ENCODE data around the gene G6PC2.

G6PC2 gene

DNA sequence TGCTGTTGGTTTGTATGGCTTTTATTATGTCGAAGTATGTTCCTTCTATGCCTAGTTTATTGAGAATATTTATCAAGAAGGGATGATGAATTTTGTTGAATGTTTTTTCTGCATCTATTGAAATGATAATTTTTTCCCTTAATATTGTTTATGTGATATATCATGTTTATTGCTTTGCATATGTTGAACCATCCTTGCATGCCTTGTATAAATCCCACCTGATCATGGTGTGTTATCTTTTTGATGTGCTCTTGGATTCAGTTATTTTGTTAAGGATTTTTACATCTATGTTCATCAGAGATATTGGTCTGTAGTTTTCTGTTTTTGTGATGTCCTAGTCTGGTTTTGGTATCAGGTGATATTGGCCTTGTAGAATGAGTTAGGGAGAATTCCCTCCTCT is 50.8 kb downstream of the G6PC2 start:
- H3K27me3 ChIP-seq (ENCODE audit: insufficient read depth, low read length, poor library complexity), result no peaks in the 10 kb centered on the region
- H3K4me2 ChIP-seq (ENCODE audit: low read length), result no peak overlapping the region
- H3K56ac ChIP-seq (ENCODE audit: low read length), result no peak overlapping the region
- no peak overlapping the region for H3K27ac ChIP-seq (ENCODE audit: low read depth, low read length)
- no peak overlapping the region for H3K9ac ChIP-seq (ENCODE audit: low read length)
- no peak overlapping the region for H2BK15ac ChIP-seq (replicated peaks; ENCODE audit: low read depth)
- H4K5ac ChIP-seq (ENCODE audit: low read length), result no peak overlapping the region
- H3K4me3 ChIP-seq (ENCODE audit: low read length), result no peak overlapping the region
- H3K23ac ChIP-seq (ENCODE audit: low read length), result no peak overlapping the region
- DNase-seq, result no peak
- H3K79me2 ChIP-seq (ENCODE audit: control insufficient read depth, insufficient read depth, low read length), result no peaks in the 10 kb centered on the region
- H2BK120ac ChIP-seq (ENCODE audit: low read depth, low read length), result no peak overlapping the region
- H3K4ac ChIP-seq (ENCODE audit: low read depth, low read length), result no peak overlapping the region
- H4K8ac ChIP-seq (ENCODE audit: low read depth, low read length), result no peak overlapping the region
- WGBS (ENCODE audit: extremely low coverage, insufficient coverage, low lambda C conversion rate), result no CpG with 5 or more reads among the region's 1 CpG
- no peaks in the 10 kb centered on the region for H3K79me1 ChIP-seq (ENCODE audit: low read length)
- no peak overlapping the region for H2BK5ac ChIP-seq (ENCODE audit: low read length)
- no peak overlapping the region for H3K18ac ChIP-seq (ENCODE audit: low read length)
- H3K4me1 ChIP-seq (ENCODE audit: control insufficient read depth, low read depth, low read length), result no peaks in the 10 kb centered on the region
- H2AK5ac ChIP-seq (ENCODE audit: low read length), result no peak overlapping the region
- H3K36me3 ChIP-seq (ENCODE audit: control insufficient read depth, insufficient read depth, low read length), result no peaks in the 10 kb centered on the region

DNA sequence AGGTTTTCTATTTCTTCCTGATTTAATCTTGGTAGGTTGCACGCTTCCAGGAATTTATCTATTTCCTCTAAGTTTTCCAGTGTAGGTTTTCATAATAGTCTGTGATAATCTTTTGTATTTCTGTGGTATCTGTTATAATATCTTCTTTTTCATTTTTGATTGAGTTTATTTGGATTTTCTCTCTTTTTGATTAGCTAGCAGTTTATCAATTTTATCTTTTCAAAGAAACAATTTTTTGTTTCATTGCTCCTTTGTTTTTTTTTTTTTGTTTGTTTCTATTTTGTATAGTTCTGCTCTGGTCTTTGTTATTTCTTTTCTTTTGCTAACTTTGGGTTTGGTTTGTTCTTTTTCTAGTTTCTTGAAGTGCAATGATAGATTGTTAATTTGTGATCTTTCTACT is 51.3 kb downstream of the G6PC2 start:
- no CpG with 5 or more reads among the region's 1 CpG for WGBS (ENCODE audit: extremely low coverage, insufficient coverage, low lambda C conversion rate)
- H2BK15ac ChIP-seq (replicated peaks; ENCODE audit: low read depth), result no peak overlapping the region

DNA sequence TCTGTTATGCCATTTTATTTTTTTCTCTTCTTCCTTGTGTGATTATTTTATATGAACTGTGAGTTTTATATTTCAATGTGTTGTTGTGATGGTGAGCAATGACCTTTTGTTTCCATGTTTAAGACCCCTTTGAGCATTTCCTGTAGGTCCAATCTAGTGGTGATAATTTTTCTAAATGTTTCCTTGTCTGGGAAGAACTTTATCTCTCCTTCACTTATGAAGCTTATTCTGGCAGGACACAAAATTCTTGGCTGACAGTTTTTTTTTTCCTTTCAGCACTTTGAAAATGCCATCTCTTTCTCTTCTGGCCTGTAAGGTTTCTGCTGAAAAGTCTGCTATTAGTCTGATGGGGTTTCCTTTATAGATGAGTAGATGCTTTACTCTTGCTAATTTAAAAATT is 53.2 kb downstream of the G6PC2 start:
- H3K4me3 ChIP-seq (ENCODE audit: low read length), result no peak overlapping the region
- no peak overlapping the region for H3K4me2 ChIP-seq (ENCODE audit: low read length)
- no peak overlapping the region for H4K5ac ChIP-seq (ENCODE audit: low read length)

More for the DNA sequence above, 51.3 kb downstream of the G6PC2 start:
- Histone ChIP-seq H4K8ac (ENCODE audit: low read depth, low read length) (no peak overlapping the region), H3K4me2 (ENCODE audit: low read length) (no peak overlapping the region), H3K27me3 (ENCODE audit: insufficient read depth, low read length, poor library complexity) (no peaks in the 10 kb centered on the region), H2AK5ac (ENCODE audit: low read length) (no peak overlapping the region), H3K27ac (ENCODE audit: low read depth, low read length) (no peak overlapping the region), H3K4me1 (ENCODE audit: control insufficient read depth, low read depth, low read length) (no peaks in the 10 kb centered on the region), H2BK5ac (ENCODE audit: low read length) (no peak overlapping the region), H3K56ac (ENCODE audit: low read length) (no peak overlapping the region), H3K9ac (ENCODE audit: low read length) (no peak overlapping the region), H3K36me3 (ENCODE audit: control insufficient read depth, insufficient read depth, low read length) (no peaks in the 10 kb centered on the region), H3K79me1 (ENCODE audit: low read length) (no peaks in the 10 kb centered on the region), H3K4ac (ENCODE audit: low read depth, low read length) (no peak overlapping the region), H3K79me2 (ENCODE audit: control insufficient read depth, insufficient read depth, low read length) (no peaks in the 10 kb centered on the region), H4K5ac (ENCODE audit: low read length) (no peak overlapping the region), H3K18ac (ENCODE audit: low read length) (no peak overlapping the region), H2BK120ac (ENCODE audit: low read depth, low read length) (no peak overlapping the region), H3K23ac (ENCODE audit: low read length) (no peak overlapping the region), H3K4me3 (ENCODE audit: low read length) (no peak overlapping the region)
- no peak for DNase-seq

DNA sequence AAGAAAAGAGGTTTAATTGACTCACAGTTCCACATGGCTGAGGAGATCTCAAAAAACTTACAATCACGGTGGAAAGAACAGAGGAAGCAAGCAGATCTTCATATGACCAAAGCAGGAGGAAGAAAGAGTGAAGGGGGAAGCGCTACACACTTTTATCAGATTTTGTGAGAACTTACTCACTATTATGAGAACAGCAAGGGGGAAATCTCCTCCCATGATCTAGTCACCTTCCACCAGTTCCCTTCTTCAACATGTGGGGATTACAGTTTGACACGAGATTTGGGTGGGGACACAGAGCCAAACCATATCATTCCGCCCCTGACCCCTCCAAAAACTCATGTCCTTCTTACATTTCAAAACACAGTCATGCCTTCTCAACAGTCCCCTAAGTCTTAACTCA is 54.2 kb downstream of the G6PC2 start:
- Histone ChIP-seq H4K8ac (ENCODE audit: low read depth, low read length) (no peak overlapping the region), H3K4me3 (ENCODE audit: low read length) (no peak overlapping the region), H4K5ac (ENCODE audit: low read length) (no peak overlapping the region), H3K4me2 (ENCODE audit: low read length) (no peak overlapping the region), H2AK5ac (ENCODE audit: low read length) (no peak overlapping the region), H3K79me1 (ENCODE audit: low read length) (no peaks in the 10 kb centered on the region), H3K27me3 (ENCODE audit: insufficient read depth, low read length, poor library complexity) (no peaks in the 10 kb centered on the region), H3K36me3 (ENCODE audit: control insufficient read depth, insufficient read depth, low read length) (no peaks in the 10 kb centered on the region), H2BK15ac (replicated peaks; ENCODE audit: low read depth) (no peak overlapping the region), H3K27ac (ENCODE audit: low read depth, low read length) (no peak overlapping the region), H3K4me1 (ENCODE audit: control insufficient read depth, low read depth, low read length) (no peaks in the 10 kb centered on the region), H2BK5ac (ENCODE audit: low read length) (no peak overlapping the region), H3K79me2 (ENCODE audit: control insufficient read depth, insufficient read depth, low read length) (no peaks in the 10 kb centered on the region), H3K18ac (ENCODE audit: low read length) (no peak overlapping the region), H3K23ac (ENCODE audit: low read length) (no peak overlapping the region), H2BK120ac (ENCODE audit: low read depth, low read length) (no peak overlapping the region), H3K4ac (ENCODE audit: low read depth, low read length) (no peak overlapping the region), H3K56ac (ENCODE audit: low read length) (no peak overlapping the region), H3K9ac (ENCODE audit: low read length) (no peak overlapping the region)
- DNase-seq, result no peak
- WGBS (ENCODE audit: extremely low coverage, insufficient coverage, low lambda C conversion rate), result no CpG with 5 or more reads among the region's 4 CpGs

More for the DNA sequence above, 53.2 kb downstream of the G6PC2 start:
- Histone ChIP-seq H3K79me2 (ENCODE audit: control insufficient read depth, insufficient read depth, low read length) (no peaks in the 10 kb centered on the region), H3K18ac (ENCODE audit: low read length) (no peak overlapping the region), H3K4me1 (ENCODE audit: control insufficient read depth, low read depth, low read length) (no peaks in the 10 kb centered on the region), H3K56ac (ENCODE audit: low read length) (no peak overlapping the region), H3K23ac (ENCODE audit: low read length) (no peak overlapping the region), H2AK5ac (ENCODE audit: low read length) (no peak overlapping the region), H2BK120ac (ENCODE audit: low read depth, low read length) (no peak overlapping the region), H2BK15ac (replicated peaks; ENCODE audit: low read depth) (no peak overlapping the region), H3K27me3 (ENCODE audit: insufficient read depth, low read length, poor library complexity) (no peaks in the 10 kb centered on the region), H3K9ac (ENCODE audit: low read length) (no peak overlapping the region), H3K27ac (ENCODE audit: low read depth, low read length) (no peak overlapping the region), H2BK5ac (ENCODE audit: low read length) (no peak overlapping the region), H3K36me3 (ENCODE audit: control insufficient read depth, insufficient read depth, low read length) (no peaks in the 10 kb centered on the region), H3K79me1 (ENCODE audit: low read length) (no peaks in the 10 kb centered on the region), H4K8ac (ENCODE audit: low read depth, low read length) (no peak overlapping the region), H3K4ac (ENCODE audit: low read depth, low read length) (no peak overlapping the region)
- no peak for DNase-seq

DNA sequence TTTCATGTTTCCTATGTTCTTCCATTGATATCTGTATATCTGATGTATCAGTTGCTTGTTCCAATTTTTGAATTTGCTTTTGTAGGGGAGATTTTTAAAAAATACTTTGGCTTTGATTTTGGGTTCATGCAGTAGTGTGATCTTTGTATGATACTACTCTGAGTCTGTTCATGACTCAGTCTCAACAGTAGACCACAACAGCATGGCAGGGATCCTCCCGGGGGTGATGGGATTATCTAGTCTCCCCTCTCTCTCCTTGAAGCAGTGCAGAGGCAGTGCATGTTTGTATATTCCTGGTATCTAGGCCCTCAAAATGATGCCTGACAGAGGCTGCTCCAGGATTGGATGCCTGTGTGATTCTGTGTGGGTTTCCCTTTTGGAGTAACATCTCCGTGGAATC is 55.3 kb downstream of the G6PC2 start:
- H3K79me1 ChIP-seq (ENCODE audit: low read length), result no peaks in the 10 kb centered on the region
- H4K8ac ChIP-seq (ENCODE audit: low read depth, low read length), result no peak overlapping the region
- H3K27me3 ChIP-seq (ENCODE audit: insufficient read depth, low read length, poor library complexity), result no peaks in the 10 kb centered on the region
- no peaks in the 10 kb centered on the region for H3K79me2 ChIP-seq (ENCODE audit: control insufficient read depth, insufficient read depth, low read length)
- no peak overlapping the region for H3K27ac ChIP-seq (ENCODE audit: low read depth, low read length)
- no peak overlapping the region for H3K4me2 ChIP-seq (ENCODE audit: low read length)
- no peaks in the 10 kb centered on the region for H3K36me3 ChIP-seq (ENCODE audit: control insufficient read depth, insufficient read depth, low read length)
- no peak for DNase-seq
- WGBS (ENCODE audit: extremely low coverage, insufficient coverage, low lambda C conversion rate), result no CpG with 5 or more reads among the region's 2 CpGs
- no peak overlapping the region for H3K4me3 ChIP-seq (ENCODE audit: low read length)
- H3K4me1 ChIP-seq (ENCODE audit: control insufficient read depth, low read depth, low read length), result no peaks in the 10 kb centered on the region
- H3K56ac ChIP-seq (ENCODE audit: low read length), result no peak overlapping the region
- no peak overlapping the region for H2BK5ac ChIP-seq (ENCODE audit: low read length)
- no peak overlapping the region for H2BK120ac ChIP-seq (ENCODE audit: low read depth, low read length)
- H3K18ac ChIP-seq (ENCODE audit: low read length), result no peak overlapping the region
- no peak overlapping the region for H2BK15ac ChIP-seq (replicated peaks; ENCODE audit: low read depth)
- H3K4ac ChIP-seq (ENCODE audit: low read depth, low read length), result no peak overlapping the region
- no peak overlapping the region for H3K9ac ChIP-seq (ENCODE audit: low read length)
- no peak overlapping the region for H4K5ac ChIP-seq (ENCODE audit: low read length)
- no peak overlapping the region for H2AK5ac ChIP-seq (ENCODE audit: low read length)
- H3K23ac ChIP-seq (ENCODE audit: low read length), result no peak overlapping the region

Data from mesendoderm (in vitro differentiated cells).